HEK293 (cell line): ENCODE measurements around the gene RER1.

ENCODE experiments used
- CTCF ChIA-PET: fragments of 350-600 bp; formaldehyde crosslinking; extraction: SDS; loops from one replicate; lab custom pipeline; 2021; ENCODE audit warnings: antibody characterized with exemption; lab: Yijun Ruan, JAX
- POLR2A ChIA-PET: fragments of 300-600 bp; formaldehyde crosslinking; extraction: SDS; loops from one replicate; lab custom pipeline; 2020; ENCODE audit warnings: antibody characterized with exemption, inconsistent platforms; lab: Yijun Ruan, JAX
- H3K27ac ChIP-seq: fragments of 200-500 bp; sonication (Bioruptor generic); 2 replicates; pipeline ENCODE4 v1.5.1; 2014; ENCODE audit warnings: low read depth, low read length, control low read depth, inconsistent platforms; ENCODE audit errors: extremely low read depth
- H3K36me3 ChIP-seq, 2 experiments: fragments of 200-500 bp in 1 of 2; sonication (Bioruptor generic) in 1 of 2; 1 replicate in 1 of 2; 2 replicates in 1 of 2; pipeline ENCODE4 v1.5.1; 2014 to 2017; ENCODE audit warnings: inconsistent platforms in 2 of 2, low read length in 2 of 2; ENCODE audit not compliant: control insufficient read depth in 2 of 2, insufficient read depth in 1 of 2
- H3K4me1 ChIP-seq: fragments of 200-500 bp; sonication (Bioruptor generic); 2 replicates; pipeline ENCODE4 v1.5.1; 2014; ENCODE audit warnings: mild to moderate bottlenecking, low read length, inconsistent platforms; ENCODE audit not compliant: control insufficient read depth, insufficient read depth
- H3K4me3 ChIP-seq: 2 replicates; pipeline ENCODE4 v1.5.1; 2011; ENCODE audit warnings: low read depth, mild to moderate bottlenecking, control low read depth, low read length, moderate library complexity
- H3K9me3 ChIP-seq: fragments of 200-500 bp; sonication (Bioruptor generic); 2 replicates; pipeline ENCODE4 v1.5.1; 2014; ENCODE audit warnings: low read depth, low read length, inconsistent platforms; ENCODE audit not compliant: control insufficient read depth, insufficient read depth
- FEZF1 ChIP-seq: fragments of 450-650 bp; formaldehyde crosslinking; IDR thresholded peaks from 2 replicates; pipeline ENCODE4 v1.5.1; 2016; ENCODE audit warnings: missing biosample characterization, missing genetic modification characterization
- GLIS1 ChIP-seq: fragments of 450-650 bp; formaldehyde crosslinking; IDR thresholded peaks from 2 replicates; pipeline ENCODE4 v1.5.1; 2016; ENCODE audit warnings: missing biosample characterization, missing genetic modification characterization
- HOXD13 ChIP-seq: sonication (generic); formaldehyde crosslinking; IDR thresholded peaks from 2 replicates; pipeline ENCODE4 v1.8.0; 2022; ENCODE audit warnings: missing genetic modification reagents, borderline replicate concordance
- PRDM1 ChIP-seq: fragments of 450-650 bp; formaldehyde crosslinking; IDR thresholded peaks from 2 replicates; pipeline ENCODE4; 2016; ENCODE audit warnings: missing biosample characterization, missing genetic modification characterization
- ZFHX2 ChIP-seq: fragments of 450-650 bp; formaldehyde crosslinking; conservative IDR thresholded peaks from 2 replicates; pipeline ENCODE4 v1.5.1; 2016; ENCODE audit warnings: missing biosample characterization, missing genetic modification characterization
- ZFP41 ChIP-seq: fragments of 450-650 bp; formaldehyde crosslinking; IDR thresholded peaks from 2 replicates; pipeline ENCODE4 v1.5.1; 2016; ENCODE audit warnings: missing biosample characterization, missing genetic modification characterization, borderline replicate concordance
- ZIC2 ChIP-seq: fragments of 450-650 bp; formaldehyde crosslinking; IDR thresholded peaks from 2 replicates; pipeline ENCODE4 v1.5.1; 2016; ENCODE audit warnings: missing biosample characterization, missing genetic modification characterization
- ZNF133 ChIP-seq: fragments of 450-650 bp; formaldehyde crosslinking; IDR thresholded peaks from 2 replicates; pipeline ENCODE4 v1.5.1; 2016; ENCODE audit warnings: missing biosample characterization, missing genetic modification characterization
- ZNF138 ChIP-seq: fragments of 450-650 bp; formaldehyde crosslinking; IDR thresholded peaks from 2 replicates; pipeline ENCODE4 v1.5.1; 2016; ENCODE audit warnings: missing biosample characterization, missing genetic modification characterization, borderline replicate concordance
- ZNF214 ChIP-seq: fragments of 450-650 bp; formaldehyde crosslinking; IDR thresholded peaks from 2 replicates; pipeline ENCODE4 v1.5.1; 2017; ENCODE audit warnings: missing biosample characterization, mild to moderate bottlenecking, missing genetic modification characterization, borderline replicate concordance
- ZNF239 ChIP-seq: fragments of 450-650 bp; formaldehyde crosslinking; IDR thresholded peaks from 2 replicates; pipeline ENCODE4 v1.5.1; 2016; ENCODE audit warnings: missing biosample characterization, missing genetic modification characterization
- ZNF292 ChIP-seq: fragments of 450-650 bp; formaldehyde crosslinking; IDR thresholded peaks from 2 replicates; pipeline ENCODE4 v1.5.1; 2016; ENCODE audit warnings: low read depth, missing biosample characterization, missing genetic modification characterization, borderline replicate concordance
- ZNF324 ChIP-seq: fragments of 450-650 bp; formaldehyde crosslinking; IDR thresholded peaks from 2 replicates; pipeline ENCODE4 v1.5.1; 2016; ENCODE audit warnings: missing biosample characterization, missing genetic modification characterization
- ZNF529 ChIP-seq: fragments of 450-650 bp; formaldehyde crosslinking; IDR thresholded peaks from 2 replicates; pipeline ENCODE4 v1.5.1; 2017; ENCODE audit warnings: missing genetic modification characterization, missing biosample characterization; ENCODE audit not compliant: insufficient replicate concordance
- ZNF670 ChIP-seq: fragments of 450-650 bp; formaldehyde crosslinking; IDR thresholded peaks from 2 replicates; pipeline ENCODE4 v1.5.1; 2016; ENCODE audit warnings: missing biosample characterization, missing genetic modification characterization, low read depth
- ZNF768 ChIP-seq: fragments of 450-650 bp; formaldehyde crosslinking; IDR thresholded peaks from 2 replicates; pipeline ENCODE4 v1.5.1; 2018; ENCODE audit warnings: missing biosample characterization, mild to moderate bottlenecking, missing genetic modification characterization
- ZNF777 ChIP-seq: fragments of 450-650 bp; formaldehyde crosslinking; IDR thresholded peaks from 2 replicates; pipeline ENCODE4 v1.5.1; 2017; ENCODE audit warnings: missing biosample characterization, missing genetic modification characterization, borderline replicate concordance
- ZNF792 ChIP-seq: fragments of 450-650 bp; formaldehyde crosslinking; IDR thresholded peaks from 2 replicates; pipeline ENCODE4 v1.5.1; 2016; ENCODE audit warnings: missing biosample characterization, missing genetic modification characterization
- TF ChIP-seq, protein P1 (sequence below): fragments of 450-650 bp; formaldehyde crosslinking; IDR thresholded peaks from 2 replicates; pipeline ENCODE4 v1.5.1; 2016; ENCODE audit warnings: missing biosample characterization, missing genetic modification characterization, low read depth
- TF ChIP-seq, protein P2 (sequence below): fragments of 450-650 bp; formaldehyde crosslinking; IDR thresholded peaks from 2 replicates; pipeline ENCODE4 v1.5.0; 2017; ENCODE audit warnings: missing biosample characterization, missing genetic modification characterization, borderline replicate concordance
- TF ChIP-seq, protein P3 (sequence below): fragments of 450-650 bp; formaldehyde crosslinking; IDR thresholded peaks from 2 replicates; pipeline ENCODE4 v1.5.1; 2016; ENCODE audit warnings: missing biosample characterization, missing genetic modification characterization

The RER1 gene

DNA sequence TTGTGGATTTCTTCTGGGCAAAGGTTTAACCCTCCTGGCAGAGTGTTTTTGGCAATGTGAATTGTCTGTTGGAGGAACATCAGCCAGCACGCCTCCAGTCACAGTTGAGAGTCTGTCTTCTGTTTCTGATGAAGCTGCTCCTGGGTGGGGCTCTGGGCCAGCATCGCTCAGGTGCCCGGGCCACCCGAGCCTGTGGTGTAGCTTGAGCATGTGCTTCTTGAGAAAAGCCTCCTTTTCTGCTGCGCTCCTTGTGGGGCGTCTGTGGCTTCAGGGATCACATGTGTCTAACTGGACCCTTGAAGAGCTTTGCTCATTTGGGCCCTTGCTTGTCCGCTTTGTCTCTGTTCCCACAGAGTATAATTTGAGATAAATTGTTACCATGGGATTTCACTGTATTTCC, 7.2 kb downstream of the RER1 start (continued):
- TF ChIP-seq, protein P1, sequence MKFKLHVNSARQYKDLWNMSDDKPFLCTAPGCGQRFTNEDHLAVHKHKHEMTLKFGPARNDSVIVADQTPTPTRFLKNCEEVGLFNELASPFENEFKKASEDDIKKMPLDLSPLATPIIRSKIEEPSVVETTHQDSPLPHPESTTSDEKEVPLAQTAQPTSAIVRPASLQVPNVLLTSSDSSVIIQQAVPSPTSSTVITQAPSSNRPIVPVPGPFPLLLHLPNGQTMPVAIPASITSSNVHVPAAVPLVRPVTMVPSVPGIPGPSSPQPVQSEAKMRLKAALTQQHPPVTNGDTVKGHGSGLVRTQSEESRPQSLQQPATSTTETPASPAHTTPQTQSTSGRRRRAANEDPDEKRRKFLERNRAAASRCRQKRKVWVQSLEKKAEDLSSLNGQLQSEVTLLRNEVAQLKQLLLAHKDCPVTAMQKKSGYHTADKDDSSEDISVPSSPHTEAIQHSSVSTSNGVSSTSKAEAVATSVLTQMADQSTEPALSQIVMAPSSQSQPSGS (tag by site-specific recombination): no peak

DNA sequence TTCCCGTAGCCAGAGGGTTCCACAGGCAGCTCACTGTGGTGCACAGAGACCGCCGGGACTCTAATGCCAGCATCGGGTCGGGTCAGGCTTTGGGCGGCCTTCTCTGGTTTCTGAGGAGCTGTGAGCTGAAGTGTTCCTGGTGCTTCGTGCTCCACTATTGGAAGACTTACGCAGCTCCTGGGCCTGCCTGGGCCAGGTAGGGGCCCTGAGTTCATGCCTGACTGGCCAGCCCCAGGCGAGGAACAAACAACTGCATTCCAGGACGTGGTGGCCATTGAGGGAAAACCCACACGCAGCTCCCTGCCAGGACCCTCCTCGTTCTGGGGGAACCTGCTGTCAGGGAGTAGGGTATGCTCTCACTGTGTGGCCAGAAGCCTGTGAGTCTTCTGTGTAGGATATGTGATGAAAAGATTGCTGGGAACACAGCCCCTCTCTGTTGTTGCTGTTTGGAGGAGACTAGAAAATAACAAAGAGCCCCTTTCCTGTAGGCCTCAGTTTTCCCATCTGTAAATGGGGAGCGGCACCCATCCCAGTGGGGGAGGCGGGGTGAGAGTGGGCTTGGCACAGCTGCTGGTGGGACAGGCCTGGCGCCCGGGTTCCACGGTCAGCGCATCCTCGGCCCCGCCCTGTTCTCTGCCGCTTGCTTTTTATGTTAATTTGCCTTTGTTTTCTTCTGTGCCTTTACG, 8.4 kb downstream of the RER1 start:
- POLR2A ChIA-PET: interaction anchor here (1.6 kb wide), 1 partner anchor 205 kb away, joined by 4 read pairs; the partner anchor contains the start of gene FAAP20

DNA sequence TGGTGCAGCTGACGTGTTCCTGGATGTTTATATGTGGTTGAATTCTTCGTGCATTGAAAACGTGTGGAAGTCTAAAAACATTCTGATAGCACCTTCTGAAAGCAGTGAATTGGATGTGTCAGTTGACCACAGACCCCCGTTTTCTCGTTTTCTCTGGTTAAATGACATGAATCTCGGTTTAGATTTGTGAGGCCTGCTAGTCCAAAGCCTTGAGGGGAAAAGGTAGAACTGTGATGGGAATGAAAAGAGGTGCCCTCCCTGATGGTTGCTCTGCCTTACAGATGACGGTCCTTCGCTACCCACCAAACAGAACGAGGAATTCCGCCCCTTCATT, 8.9 kb downstream of the RER1 start:
- ChIA-PET CTCF (no interaction called here), POLR2A (interaction anchor here (1.6 kb wide), 2 partner anchors 9 to 206 kb away, joined by 4 read pairs; partner anchors contain the start of genes FAAP20, MORN1 and RER1)
- H3K4me3 ChIP-seq: no peak overlapping the region
- no peaks in the 10 kb centered on the region for H3K4me1 ChIP-seq
- no peak overlapping the region for H3K27ac ChIP-seq
- H3K9me3 ChIP-seq: no peaks in the 10 kb centered on the region
- peaks cover 15 to 98% of the 10 kb centered on the region in 2 experiments for H3K36me3 ChIP-seq
- TF ChIP-seq ZIC2 (tag by site-specific recombination): no peak
- no peak for TF ChIP-seq HOXD13 (CRISPR knock-in tag)
- TF ChIP-seq ZNF214 (tag by site-specific recombination): no peak
- no peak for TF ChIP-seq GLIS1 (tag by site-specific recombination)

More for the DNA sequence above, 8.4 kb downstream of the RER1 start:
- TF ChIP-seq ZNF792 (tag by site-specific recombination) (no peak), ZNF768 (no peak), ZNF324 (tag by site-specific recombination) (no peak), ZFHX2 (no peak), ZNF670 (tag by site-specific recombination) (no peak), ZNF133 (tag by site-specific recombination) (no peak), ZNF529 (no peak), ZNF239 (tag by site-specific recombination) (no peak), ZNF292 (no peak), ZNF138 (tag by site-specific recombination) (no peak), FEZF1 (no peak), ZFP41 (no peak), ZNF777 (no peak), PRDM1 (no peak)
- TF ChIP-seq, protein P2, sequence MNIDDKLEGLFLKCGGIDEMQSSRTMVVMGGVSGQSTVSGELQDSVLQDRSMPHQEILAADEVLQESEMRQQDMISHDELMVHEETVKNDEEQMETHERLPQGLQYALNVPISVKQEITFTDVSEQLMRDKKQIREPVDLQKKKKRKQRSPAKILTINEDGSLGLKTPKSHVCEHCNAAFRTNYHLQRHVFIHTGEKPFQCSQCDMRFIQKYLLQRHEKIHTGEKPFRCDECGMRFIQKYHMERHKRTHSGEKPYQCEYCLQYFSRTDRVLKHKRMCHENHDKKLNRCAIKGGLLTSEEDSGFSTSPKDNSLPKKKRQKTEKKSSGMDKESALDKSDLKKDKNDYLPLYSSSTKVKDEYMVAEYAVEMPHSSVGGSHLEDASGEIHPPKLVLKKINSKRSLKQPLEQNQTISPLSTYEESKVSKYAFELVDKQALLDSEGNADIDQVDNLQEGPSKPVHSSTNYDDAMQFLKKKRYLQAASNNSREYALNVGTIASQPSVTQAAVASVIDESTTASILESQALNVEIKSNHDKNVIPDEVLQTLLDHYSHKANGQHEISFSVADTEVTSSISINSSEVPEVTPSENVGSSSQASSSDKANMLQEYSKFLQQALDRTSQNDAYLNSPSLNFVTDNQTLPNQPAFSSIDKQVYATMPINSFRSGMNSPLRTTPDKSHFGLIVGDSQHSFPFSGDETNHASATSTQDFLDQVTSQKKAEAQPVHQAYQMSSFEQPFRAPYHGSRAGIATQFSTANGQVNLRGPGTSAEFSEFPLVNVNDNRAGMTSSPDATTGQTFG (tag by site-specific recombination): no peak
- TF ChIP-seq, protein P3, sequence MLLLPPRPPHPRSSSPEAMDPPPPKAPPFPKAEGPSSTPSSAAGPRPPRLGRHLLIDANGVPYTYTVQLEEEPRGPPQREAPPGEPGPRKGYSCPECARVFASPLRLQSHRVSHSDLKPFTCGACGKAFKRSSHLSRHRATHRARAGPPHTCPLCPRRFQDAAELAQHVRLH (tag by site-specific recombination): no peak
- Histone ChIP-seq H3K4me1 (no peaks in the 10 kb centered on the region), H3K36me3 (peaks cover 15 to 98% of the 10 kb centered on the region in 2 experiments), H3K9me3 (no peaks in the 10 kb centered on the region), H3K27ac (no peak overlapping the region), H3K4me3 (no peak overlapping the region)
- CTCF ChIA-PET: interaction anchor here (0.6 to 1.3 kb wide), 3 partner anchors 18 to 344 kb away, joined by 3 read pairs; partner anchors contain the start of gene FAAP20
